Mammary epithelial cell (primary cell): Measurements from ENCODE around the gene EEF1AKMT3.

Experiments
- CTCF ChIP-seq, 2 donors: IDR thresholded peaks in 1 of 2; conservative IDR thresholded peaks in 1 of 2; 2 replicates each; pipeline ENCODE4 v1.5.1; 2011 to 2012; ENCODE audit warnings: inconsistent platforms in 2 of 2, low read length in 2 of 2, mild to moderate bottlenecking in 2 of 2, control low read depth in 1 of 2, low read depth in 1 of 2; ENCODE audit not compliant: insufficient read depth in 1 of 2; ENCODE audit errors: extremely low read depth in 1 of 2
- EZH2 ChIP-seq: IDR thresholded peaks from 2 replicates; pipeline ENCODE4 v1.6.1; 2012; ENCODE audit warnings: low read length, inconsistent platforms, borderline replicate concordance

- TF ChIP-seq CTCF (conservative IDR thresholded peaks at IDR 0.05 in 1 of 2, IDR thresholded peaks at IDR 0.05 in 1 of 2; ENCODE audit: extremely low read depth in 1 of 2, insufficient read depth in 1 of 2, low read depth in 1 of 2, low read length in 2 of 2) (no peak), EZH2 (no peak)
Measured at GRCh38 chr12:57813111-57813970, 40.9 kb downstream of the EEF1AKMT3 start.
